Esophagus squamous epithelium (tissue), 4 donors: Measurements from ENCODE around the gene NAA40.

Source experiments
- POLR2A ChIP-seq, 4 donors: fragments of 450-650 bp; IDR thresholded peaks; one replicate each; pipeline ENCODE4 v1.6.1; 2017; ENCODE audit warnings: antibody characterized with exemption in 4 of 4, mild to moderate bottlenecking in 4 of 4, moderate library complexity in 3 of 4
- TF ChIP-seq, protein P1 (sequence below), 6 experiments: fragments of 450-650 bp in 4 of 6; fragments of 200-600 bp in 2 of 6; sonication (generic) in 2 of 6; IDR thresholded peaks; one replicate each; pipeline ENCODE4 v1.5.1; 2016 to 2019; ENCODE audit warnings: antibody characterized with exemption in 6 of 6, mild to moderate bottlenecking in 4 of 6, moderate library complexity in 4 of 6

DNA sequence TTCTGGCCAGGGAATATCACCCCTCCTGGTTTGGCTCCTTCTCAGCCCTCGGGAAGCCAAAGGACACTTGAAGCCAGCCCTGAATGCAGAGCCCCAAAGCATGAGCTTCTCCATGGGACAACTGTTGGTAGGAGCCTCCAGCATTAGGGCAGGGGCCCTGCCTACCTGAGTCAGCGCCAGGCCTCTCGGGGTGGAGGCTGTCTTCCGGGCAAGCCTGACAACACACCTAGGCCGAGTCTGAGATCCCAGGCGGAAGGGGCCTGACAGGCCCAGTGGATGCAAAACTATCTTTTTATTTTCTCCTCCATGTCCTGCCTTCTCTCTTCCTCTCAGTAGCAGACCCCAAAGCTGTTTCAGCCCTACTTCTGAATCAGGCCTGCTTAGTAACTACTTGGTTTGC lies 49.5 kb upstream of the NAA40 start:
- TF ChIP-seq, protein P1, sequence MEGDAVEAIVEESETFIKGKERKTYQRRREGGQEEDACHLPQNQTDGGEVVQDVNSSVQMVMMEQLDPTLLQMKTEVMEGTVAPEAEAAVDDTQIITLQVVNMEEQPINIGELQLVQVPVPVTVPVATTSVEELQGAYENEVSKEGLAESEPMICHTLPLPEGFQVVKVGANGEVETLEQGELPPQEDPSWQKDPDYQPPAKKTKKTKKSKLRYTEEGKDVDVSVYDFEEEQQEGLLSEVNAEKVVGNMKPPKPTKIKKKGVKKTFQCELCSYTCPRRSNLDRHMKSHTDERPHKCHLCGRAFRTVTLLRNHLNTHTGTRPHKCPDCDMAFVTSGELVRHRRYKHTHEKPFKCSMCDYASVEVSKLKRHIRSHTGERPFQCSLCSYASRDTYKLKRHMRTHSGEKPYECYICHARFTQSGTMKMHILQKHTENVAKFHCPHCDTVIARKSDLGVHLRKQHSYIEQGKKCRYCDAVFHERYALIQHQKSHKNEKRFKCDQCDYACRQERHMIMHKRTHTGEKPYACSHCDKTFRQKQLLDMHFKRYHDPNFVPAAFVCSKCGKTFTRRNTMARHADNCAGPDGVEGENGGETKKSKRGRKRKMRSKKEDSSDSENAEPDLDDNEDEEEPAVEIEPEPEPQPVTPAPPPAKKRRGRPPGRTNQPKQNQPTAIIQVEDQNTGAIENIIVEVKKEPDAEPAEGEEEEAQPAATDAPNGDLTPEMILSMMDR (IDR thresholded peaks at IDR 0.05): no peak
- TF ChIP-seq POLR2A (IDR thresholded peaks at IDR 0.05): peak in 1 of 4 donors; percentile 18
